ENCODE results near the gene CRYGN. TPM values are rescaled to one million over a fixed set of nuclear protein-coding genes. Genes with fewer than 3 reads are reported as not detected.

The CRYGN gene
- total and polyA plus RNA-seq, 2 of the 13 experiments (the other 11 are each of a cell fraction or from before 2014, with no cell fraction given) = 0.11 TPM; not detected in 1

DNA sequence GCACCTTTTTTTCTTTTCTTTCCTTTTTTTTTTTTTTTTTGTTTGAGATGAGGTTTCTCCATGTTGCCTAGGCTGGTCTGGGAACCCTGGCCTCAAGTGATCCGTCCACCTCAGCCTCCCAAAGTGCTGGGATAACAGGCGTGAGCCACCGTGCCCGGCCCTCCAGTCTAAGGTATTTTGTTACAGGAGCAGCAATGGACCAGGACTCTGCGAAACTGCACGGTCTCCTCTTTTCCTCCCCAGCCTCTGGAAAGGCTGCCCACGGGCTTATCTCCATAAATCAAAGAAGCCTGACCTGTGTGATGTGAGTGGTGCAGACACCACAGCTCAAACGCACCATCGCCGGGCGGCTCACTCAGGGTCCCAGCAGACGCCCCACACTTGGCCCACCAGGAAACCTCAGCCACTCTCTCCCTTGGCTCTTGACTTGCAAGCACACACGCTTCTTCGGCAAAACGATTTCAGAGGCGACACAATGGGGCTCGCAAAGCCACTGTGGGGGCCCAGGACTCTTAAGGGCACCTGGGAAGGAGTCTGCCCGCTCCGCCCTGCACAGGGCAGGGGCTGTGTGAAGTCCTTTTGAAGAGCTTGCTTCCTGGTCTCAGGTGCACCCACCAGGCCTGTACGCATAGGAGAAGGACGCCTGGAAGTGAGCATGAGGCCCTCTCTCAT lies 50.7 kb downstream of the CRYGN start (continued):
- TF ChIP-seq, protein P1, sequence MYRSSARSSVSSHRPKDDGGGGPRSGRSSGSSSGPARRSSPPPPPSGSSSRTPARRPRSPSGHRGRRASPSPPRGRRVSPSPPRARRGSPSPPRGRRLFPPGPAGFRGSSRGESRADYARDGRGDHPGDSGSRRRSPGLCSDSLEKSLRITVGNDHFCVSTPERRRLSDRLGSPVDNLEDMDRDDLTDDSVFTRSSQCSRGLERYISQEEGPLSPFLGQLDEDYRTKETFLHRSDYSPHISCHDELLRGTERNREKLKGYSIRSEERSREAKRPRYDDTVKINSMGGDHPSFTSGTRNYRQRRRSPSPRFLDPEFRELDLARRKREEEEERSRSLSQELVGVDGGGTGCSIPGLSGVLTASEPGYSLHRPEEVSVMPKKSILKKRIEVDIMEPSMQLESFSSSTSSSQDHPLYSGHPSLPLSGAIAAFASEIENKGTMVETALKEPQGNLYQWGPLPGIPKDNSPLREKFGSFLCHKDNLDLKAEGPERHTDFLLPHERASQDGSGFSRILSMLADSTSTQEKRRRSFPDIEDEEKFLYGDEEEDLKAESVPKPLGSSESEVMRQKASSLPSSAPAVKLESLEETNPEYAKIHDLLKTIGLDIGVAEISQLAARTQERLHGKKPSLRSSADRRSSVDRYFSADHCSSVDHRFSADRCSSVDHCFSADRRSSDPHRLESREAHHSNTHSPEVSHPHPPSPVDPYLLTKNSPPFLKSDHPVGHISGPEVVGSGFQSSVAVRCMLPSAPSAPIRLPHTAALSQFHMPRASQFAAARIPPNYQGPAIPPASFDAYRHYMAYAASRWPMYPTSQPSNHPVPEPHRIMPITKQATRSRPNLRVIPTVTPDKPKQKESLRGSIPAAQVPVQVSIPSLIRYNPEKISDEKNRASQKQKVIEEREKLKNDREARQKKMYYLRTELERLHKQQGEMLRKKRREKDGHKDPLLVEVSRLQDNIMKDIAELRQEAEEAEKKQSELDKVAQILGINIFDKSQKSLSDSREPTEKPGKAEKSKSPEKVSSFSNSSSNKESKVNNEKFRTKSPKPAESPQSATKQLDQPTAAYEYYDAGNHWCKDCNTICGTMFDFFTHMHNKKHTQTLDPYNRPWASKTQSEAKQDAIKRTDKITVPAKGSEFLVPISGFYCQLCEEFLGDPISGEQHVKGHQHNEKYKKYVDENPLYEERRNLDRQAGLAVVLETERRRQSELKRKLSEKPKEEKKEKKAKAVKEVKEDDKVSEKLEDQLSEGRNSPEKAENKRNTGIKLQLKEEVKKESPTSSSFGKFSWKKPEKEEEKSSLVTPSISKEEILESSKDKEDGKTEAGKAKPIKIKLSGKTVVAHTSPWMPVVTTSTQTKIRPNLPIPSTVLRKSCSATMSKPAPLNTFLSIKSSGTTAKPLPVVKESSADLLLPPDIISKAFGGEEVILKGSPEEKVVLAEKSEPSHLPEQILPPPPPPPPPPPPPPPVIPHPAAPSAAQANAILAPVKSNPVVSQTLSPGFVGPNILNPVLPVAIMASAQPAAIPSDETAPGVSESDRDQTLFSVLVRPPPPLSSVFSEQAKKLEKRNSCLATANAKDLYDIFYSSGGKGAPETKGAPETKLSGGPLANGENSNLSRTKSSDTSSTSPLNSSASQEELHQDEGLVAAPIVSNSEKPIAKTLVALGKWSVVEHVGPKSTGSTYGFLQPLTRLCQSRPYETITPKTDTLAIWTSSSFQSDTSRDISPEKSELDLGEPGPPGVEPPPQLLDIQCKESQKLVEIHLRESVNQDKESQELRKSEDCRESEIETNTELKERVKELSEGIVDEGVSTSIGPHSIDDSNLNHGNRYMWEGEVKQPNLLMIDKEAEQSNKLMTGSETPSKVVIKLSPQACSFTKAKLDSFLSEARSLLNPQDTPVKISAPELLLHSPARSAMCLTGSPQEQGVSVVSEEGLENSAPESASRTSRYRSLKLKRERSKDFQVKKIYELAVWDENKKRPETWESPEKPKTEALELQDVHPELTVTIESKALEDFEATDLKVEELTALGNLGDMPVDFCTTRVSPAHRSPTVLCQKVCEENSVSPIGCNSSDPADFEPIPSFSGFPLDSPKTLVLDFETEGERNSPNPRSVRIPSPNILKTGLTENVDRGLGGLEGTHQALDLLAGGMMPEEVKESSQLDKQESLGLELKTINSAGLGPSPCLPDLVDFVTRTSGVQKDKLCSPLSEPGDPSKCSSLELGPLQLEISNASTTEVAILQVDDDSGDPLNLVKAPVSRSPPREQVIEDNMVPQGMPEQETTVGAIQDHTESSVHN (CRISPR knock-in tag; IDR thresholded peaks at IDR 0.05) = no peak
- TF ChIP-seq IRX3 (CRISPR knock-in tag; IDR thresholded peaks at IDR 0.05; ENCODE audit: borderline replicate concordance, low read depth) = no peak
- TF ChIP-seq KLF6 (CRISPR knock-in tag; IDR thresholded peaks at IDR 0.05) = no peak
- TF ChIP-seq NFKB2 (CRISPR knock-in tag; IDR thresholded peaks at IDR 0.05; ENCODE audit: borderline replicate concordance) = no peak
- TF ChIP-seq, protein P2, sequence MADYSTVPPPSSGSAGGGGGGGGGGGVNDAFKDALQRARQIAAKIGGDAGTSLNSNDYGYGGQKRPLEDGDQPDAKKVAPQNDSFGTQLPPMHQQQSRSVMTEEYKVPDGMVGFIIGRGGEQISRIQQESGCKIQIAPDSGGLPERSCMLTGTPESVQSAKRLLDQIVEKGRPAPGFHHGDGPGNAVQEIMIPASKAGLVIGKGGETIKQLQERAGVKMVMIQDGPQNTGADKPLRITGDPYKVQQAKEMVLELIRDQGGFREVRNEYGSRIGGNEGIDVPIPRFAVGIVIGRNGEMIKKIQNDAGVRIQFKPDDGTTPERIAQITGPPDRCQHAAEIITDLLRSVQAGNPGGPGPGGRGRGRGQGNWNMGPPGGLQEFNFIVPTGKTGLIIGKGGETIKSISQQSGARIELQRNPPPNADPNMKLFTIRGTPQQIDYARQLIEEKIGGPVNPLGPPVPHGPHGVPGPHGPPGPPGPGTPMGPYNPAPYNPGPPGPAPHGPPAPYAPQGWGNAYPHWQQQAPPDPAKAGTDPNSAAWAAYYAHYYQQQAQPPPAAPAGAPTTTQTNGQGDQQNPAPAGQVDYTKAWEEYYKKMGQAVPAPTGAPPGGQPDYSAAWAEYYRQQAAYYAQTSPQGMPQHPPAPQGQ (CRISPR knock-in tag; IDR thresholded peaks at IDR 0.05; ENCODE audit: borderline replicate concordance) = no peak
- TF ChIP-seq AHR (CRISPR knock-in tag; IDR thresholded peaks at IDR 0.05) = no peak
